Measurements from ENCODE around the gene RBFOX2.
A peak's percentile ranks its signal among the peaks of the same experiment; 100 is the strongest.
"Not testable (repeated sequence)": the region's sequence is repeated elsewhere in the genome, so short reads cannot be mapped to it uniquely, and the experiment has no call there.

The RBFOX2 gene, protein sequence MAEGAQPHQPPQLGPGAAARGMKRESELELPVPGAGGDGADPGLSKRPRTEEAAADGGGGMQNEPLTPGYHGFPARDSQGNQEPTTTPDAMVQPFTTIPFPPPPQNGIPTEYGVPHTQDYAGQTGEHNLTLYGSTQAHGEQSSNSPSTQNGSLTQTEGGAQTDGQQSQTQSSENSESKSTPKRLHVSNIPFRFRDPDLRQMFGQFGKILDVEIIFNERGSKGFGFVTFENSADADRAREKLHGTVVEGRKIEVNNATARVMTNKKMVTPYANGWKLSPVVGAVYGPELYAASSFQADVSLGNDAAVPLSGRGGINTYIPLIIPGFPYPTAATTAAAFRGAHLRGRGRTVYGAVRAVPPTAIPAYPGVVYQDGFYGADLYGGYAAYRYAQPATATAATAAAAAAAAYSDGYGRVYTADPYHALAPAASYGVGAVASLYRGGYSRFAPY

DNA sequence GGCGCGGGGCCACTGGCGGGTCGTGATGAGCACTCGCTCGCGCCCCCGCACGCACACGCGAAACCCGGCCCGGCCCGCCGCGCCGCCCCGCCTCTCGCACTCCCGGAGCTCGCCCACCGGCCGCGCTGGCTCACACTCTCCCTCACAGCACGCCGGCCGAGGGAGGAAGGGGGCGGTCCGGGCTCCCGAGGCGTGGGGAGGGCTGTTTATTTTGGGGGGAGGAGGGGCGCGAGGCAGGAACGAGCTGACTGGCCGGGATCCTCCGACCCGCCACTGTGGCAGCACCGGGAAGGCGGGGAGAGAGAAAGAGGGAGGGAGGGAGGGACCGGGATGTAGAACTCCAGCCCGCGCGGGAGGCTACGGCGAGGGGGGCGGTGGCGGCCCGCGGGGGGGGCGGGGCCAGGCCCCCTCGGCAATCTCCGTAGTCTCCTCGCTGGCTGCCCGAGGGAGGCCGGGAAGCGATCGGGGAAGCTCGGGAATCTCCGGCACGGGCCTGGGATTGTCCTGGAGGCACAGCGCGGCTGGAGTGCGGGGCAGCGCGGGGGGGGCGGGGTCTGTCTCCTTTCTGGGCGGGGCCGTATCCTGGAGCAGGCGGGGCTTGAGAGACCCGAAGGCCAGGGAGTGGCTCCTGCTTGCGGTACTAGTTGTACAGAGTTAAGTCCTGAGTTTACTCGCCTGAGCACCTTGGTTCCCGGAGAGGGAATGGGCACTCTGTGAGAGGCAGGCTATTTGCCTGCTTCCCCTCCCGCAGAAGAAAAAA is at the start of gene RBFOX2:
TSS of gene RBFOX2 (minus strand) at position 179 of the 760 bp plus-strand sequence. CDS start 399 bp downstream, outside the sequence.
- DNase-seq (ENCODE audit: low read depth in 2 of 2): peak; percentile 97

DNA sequence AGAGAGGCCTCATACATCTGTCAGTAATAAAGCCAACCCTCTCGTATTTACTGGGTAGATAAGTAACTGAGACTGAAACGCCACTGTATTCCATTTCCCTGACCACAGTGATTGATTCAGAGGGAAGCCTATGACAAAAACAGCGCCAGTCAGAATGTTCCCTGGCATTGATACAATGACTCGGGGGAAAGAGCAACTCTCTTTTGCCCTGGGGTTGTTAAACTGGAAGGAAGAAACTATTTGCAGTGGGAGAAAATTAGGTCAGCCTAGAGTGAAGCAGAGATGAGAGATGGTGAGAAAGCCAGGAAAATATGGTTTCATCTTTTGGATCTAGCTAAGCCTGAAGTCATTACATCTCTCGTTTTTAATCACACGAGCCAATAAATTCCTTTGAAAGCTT is 48.6 kb upstream of the RBFOX2 start:
- DNase-seq (ENCODE audit: low read depth in 2 of 2): no peak

DNA sequence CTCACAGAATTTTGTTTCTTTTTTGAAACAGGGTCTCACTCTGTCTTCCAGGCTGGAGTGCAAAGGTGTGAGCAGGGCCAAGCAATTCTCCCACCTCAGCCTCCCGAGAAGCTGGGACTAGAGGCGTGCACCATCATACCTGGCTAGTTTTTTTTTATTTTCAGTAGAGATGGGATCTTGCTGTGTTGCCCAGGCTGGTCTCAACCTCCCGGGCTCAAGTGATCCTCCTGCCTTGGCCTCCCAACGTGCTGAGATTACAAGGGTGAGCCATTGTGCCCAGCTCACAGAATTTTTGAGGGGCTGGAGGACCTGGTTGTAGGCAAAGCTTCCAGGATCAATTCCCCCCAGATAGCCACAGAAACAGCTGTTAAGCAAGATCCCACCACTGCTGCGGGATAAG is 47.1 kb upstream of the RBFOX2 start:
- no peak for DNase-seq (ENCODE audit: low read depth in 2 of 2)

DNA sequence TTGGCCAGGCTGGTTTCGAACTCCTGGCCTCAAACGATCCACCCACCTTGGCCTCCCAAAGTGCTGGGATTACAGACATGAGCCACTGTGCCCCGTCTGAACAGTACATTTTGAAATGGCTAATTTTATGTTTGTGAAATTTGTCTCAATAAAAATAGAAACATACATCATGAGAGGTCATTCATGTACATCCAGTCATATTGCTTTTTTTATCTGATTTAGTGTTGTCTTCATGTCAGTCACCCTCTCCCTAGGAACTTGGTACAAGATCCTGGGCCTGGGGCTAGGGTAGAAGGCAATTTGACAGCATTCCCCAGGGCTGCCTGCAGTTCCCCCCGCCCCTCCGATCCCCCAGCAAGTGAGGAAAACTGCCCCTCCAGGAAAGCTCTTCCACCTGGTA is 46.6 kb upstream of the RBFOX2 start:
- DNase-seq (ENCODE audit: low read depth in 2 of 2): no peak

DNA sequence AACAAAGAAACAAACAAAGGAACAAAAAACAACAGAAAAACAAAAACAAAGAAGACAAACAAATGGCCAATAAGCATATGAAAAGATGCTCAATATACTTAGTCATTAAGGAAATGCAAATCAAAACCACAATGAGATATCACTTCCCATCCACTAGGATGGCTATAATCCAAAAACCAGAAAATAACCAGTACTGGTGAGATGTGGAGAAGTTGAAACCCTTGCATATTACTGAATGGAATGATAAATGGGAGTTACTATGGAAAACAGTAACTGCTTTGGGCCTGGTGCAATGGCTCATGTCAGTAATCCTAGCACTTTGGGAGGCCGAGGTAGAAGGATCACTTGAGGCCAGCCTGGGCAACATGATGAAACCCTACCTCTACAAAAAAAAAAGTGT is 44.9 kb upstream of the RBFOX2 start:
- DNase-seq (ENCODE audit: low read depth in 2 of 2): peak in 1 of 2 experiments; percentile 38

DNA sequence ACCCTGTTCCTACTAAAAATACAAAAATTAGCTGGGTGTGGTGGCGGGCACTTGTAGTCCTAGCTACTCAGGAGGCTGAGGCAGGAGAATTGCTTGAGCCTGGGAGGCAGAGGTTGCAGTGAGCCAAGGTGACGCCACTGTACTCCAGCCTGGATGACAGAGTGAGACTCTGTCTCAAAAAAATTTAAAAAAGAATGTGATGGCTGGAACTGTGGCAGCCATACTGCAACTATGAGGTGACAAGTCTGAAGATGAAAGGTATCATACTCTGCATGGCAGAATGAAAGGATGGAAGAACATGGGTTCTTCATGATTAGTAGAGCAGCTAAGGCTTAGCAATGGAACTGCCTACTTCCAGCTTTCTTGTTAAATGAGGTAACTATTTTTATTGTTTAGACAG is 42.0 kb upstream of the RBFOX2 start:
- not testable (repeated sequence) for DNase-seq (ENCODE audit: low read depth in 2 of 2)

DNA sequence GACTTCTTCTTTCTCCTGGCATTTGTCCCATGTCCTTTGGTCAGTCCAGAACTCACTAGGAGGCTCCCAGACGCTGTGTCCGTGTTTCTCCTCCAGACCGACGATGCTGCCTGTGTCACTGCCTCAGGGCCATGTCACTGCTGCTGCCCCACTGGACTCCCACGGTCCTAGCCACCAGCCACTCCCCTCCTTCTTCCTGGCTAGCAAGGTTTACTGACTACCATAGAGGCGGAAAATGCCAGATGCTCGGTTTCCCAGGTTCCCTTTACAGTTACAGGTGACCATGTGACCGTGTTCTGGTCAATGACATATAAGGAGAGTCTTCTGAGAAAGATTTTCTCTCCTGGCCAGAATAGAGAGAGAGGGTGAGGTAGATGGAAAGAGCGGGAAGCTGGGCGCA is 40.7 kb upstream of the RBFOX2 start:
- DNase-seq (ENCODE audit: low read depth in 2 of 2): no peak

DNA sequence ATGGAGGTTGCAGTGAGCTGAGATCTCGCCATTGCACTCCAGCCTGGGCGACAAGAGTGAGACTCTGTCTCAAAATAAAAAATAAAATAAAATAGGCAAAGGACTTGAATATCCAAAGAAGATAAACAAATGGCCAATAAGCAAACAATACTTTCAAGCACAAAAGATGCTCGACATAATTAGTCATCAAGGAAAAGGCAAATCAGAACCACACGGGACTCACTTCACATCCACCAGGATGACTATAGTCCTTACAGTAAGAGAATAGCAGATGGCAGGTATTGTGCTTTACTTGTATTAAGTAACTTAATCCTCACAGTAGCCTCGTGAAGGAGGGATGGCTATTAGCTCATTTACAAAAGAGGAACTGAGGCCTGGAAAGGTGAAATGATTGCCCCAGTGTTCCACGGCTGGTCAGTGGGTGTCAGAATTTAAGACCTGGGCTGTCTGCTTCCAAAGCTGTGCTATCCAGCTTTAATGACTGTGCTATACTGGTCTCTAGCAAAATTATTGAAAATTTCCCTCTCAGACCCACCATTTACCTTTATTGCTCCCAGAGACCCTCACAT is 40.2 kb upstream of the RBFOX2 start:
- no peak for DNase-seq (ENCODE audit: low read depth in 2 of 2)

DNA sequence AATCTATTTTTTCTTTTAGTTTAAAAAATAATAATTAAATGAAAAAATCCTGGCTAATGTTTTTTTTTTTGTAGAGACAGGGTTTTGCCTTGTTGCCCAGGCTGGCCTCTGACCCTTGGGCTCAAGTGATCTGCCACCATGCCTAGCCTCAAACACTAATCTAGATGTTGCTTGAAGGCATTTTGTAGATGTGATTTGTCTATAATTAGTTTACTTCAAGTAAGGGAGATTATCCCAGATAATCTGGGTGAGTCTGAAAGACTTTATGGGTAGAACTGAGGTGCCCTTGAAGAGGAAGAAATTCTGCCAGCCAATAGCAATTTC is 38.6 kb upstream of the RBFOX2 start:
- DNase-seq (ENCODE audit: low read depth in 2 of 2): no peak

DNA sequence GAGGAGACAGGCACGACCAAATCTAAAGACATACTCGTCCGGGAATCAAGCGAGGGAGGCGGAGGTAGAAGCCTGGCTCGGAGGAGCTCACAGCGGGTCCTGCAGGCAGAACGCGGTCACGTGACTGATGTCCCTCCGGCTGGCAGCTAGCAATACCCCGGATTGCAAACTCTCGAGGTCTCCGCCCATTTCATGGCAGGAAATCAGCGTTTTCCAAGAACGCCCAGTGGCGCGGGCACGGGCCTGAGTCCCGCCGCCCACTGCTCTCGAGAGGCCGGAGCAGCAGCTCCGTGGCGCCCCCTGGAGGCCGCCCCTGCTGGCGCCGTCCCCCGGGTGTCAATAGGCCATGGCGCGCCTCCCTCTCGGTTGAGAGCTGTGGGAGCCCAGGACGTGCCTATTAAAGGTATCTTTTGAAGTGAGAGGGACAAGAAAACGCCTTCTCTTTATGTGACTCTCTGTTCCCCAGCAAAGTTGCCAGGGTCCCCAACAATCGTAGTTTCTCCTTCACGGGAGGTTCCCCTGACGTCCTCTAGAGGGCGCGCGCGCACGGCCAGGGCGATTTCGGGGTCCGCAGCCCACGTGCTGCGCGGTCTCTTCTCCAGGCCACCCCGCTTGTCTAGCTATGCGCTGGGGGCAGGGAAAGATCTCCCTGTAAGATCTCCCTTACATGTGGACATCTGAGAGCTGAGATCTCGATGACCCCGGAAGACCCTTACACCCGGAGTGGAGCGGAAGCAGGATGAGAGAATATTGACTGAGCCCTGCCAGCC is 37.3 kb upstream of the RBFOX2 start:
- DNase-seq (ENCODE audit: low read depth in 2 of 2): peak; percentile 90 to 93

DNA sequence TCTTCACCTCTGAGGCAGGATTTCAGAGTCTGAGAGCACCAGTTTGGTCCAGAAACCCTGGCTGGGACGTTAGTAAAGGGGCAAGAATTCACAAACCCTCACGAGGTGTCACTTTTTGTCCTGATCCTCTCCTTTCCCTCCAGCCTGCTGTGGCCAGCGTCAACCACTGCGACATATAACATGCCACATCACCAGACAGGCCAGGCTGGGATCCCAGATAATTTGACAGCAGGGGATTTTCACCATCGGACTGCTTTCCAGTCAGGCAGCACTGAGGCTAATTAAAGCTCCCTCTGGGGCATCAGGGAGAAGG is 36.8 kb upstream of the RBFOX2 start:
- DNase-seq (ENCODE audit: low read depth in 2 of 2): no peak

DNA sequence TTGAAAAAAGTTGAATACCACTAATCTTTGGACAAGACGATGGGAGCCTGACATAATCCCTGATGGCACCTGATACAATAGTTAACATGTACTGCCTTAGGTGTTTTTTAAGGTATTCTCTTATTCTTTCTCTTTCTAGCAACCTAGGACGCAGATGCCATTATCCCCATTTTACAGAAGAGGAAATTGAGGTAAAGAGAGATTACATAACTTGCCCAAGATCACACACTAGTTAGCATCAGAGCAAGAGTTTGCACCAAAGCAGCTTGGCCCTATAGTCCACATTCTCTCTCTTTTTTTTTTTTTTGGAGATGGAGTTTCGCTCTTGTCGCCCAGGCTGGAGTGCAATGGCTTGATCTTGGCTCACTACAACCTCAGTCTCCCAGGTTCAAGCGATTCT is 35.7 kb upstream of the RBFOX2 start:
- no peak for DNase-seq (ENCODE audit: low read depth in 2 of 2)

DNA sequence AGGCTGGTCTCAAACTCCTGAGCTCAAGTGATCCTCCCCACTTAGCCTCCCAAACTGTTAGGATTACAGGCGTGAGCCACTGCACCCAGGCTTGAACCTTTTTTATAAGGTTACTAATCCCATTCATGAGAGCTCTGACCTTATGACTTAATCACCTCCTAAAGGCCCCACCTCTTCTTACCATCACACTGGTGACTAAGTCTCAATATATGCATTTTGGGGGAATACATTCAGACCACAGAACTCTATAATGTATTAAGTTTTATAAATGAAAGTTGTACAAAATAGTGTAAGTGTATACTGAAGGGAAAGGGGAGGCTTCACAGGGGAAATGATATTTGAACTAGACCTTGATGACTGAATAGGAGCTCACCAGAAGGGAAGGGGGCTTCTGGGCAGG is 28.4 kb upstream of the RBFOX2 start:
- no peak for DNase-seq (ENCODE audit: low read depth in 2 of 2)

DNA sequence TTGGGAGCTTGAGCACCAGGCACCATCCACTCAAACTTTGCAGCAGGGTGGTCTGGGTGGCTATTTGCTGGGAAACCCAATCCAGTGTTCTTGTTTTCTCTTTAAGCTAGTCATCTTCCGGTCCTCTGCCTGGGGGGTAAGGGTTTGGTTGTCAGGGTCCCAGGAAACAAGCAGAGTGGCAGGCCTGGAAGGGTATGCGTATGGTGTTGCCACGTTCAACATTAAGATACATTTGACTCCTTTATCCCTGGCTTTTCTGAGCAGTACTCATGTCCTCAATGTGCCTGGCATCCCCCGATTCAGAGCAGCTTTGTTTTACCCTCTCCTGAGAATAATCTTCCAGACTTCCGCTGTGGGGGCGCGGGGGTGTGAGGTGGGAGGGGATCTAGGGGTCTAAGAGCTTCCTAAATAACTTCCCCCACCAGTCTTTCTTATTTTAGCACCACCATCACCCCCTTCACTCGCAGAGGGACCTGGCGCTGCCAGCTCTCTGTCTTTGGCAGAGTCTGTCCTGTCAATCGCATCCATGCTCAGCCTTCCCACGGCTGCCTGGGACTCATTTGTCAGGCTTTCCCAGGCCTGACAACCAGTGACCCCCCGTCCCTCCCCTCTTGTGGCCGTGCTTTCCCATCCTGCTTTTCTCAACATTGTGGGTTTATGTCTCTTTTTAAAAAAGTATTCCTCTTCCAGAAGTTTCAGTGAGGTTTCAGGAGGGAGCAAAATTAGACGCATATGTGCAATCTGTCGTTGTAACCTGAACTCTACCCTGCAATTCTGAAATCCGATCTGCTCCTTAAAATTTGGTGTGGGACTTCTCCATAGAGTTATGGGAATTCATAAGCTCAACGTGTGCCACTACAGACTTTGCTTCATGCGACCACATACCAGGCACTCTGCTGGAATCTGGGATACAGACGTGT is 27.0 kb upstream of the RBFOX2 start:
- DNase-seq (ENCODE audit: low read depth in 2 of 2): peak; percentile 63 to 69

DNA sequence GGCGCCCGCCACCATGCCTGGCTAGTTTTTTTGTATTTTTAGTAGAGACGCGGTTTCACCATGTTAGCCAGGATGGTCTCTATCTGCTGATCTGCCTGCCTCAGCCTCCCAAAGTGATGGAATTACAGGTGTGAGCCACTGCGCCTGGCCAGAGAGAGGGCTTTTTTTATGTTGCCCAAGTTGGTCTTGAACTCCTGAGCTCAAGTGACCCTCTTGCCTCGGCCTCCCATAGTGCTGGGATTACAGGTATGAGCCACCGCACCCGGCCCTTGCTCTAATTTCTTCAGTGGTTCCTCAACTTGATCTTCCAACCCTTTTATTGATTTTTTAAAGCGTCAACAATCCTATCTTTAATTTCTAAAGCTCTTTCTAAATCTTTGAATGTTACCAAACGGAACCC is 25.8 kb upstream of the RBFOX2 start:
- DNase-seq (ENCODE audit: low read depth in 2 of 2): not testable (repeated sequence)

DNA sequence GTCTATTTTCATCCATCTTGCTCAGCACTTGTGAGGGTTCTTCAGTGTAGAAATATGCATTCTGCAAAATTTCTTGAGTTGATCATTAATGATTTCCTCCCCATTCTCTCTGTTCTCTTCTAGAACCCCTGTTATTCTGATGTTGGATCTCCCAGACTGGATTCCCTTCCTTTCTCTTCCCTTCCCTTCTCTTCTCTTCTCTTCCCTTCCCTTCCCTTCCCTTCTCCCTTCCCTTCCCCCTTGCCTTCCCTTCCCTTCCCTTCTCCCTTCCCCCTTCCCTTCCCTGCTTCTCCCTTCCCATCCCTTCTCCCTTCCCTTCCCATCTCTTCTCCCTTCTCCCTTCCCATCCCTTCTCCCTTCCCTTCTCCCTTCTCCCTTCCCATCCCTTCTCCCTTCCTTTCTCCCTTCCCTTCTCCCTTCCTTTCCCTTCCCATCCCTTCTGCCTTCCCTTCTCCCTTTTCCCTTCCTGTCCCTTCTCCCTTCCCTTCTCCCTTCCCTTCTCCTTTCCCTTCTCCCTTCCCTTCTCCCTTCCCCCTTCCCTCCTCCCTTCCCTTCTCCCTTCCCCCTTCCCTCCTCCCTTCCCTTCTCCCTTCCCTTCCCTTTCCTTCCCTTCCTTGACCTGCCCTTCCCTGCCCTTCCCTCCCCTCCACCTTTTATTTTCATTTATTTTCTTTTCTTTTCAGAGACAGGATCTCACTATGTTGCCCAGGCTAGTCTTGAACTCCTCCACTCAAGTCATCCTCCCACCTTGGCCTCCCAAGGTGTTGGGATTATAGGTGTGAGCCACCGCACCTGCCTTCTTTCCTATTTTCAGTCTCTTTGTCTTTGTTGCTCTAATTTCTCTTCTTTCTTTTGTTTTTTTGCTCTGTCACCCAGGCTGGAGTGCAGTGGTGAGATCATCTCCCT is 24.9 kb upstream of the RBFOX2 start:
- DNase-seq (ENCODE audit: low read depth in 2 of 2): no peak

DNA sequence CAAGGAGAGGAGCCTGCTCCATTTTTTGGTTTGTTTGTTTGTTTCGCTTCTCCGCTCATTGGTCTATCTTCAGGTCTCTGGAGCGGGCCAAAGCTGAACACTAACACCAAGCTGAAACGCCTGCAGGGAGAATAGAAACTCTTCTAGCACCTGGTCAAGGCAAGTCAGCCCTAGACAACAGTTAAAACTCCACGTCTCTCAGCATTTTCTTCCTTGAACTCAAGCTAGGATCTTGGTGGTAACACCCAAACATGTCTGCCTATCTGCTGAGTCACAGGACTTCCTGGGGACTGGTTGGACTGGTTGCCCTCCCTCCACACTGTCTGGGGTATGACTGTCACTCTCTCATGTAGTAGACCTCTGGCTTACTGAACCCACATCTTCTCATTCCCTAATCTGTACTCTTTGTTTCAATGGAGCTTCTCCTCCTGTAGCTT is 23.9 kb upstream of the RBFOX2 start:
- DNase-seq (ENCODE audit: low read depth in 2 of 2): no peak

DNA sequence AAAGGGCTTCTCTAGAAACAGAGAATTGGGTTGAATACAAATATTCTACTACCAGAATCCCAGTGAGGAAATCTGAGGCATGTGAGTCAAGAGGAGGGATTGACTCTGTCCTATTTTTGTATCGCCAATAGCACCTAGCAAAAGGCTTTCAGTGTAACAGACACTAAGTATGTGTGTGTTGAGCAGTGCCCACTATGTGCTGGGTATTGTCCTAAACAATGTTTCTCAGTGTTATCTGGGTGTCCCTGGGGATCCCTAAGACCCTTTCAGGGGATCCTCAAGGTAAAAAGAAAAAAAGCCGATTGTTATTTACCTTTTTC is 21.0 kb upstream of the RBFOX2 start:
- no peak for DNase-seq (ENCODE audit: low read depth in 2 of 2)

DNA sequence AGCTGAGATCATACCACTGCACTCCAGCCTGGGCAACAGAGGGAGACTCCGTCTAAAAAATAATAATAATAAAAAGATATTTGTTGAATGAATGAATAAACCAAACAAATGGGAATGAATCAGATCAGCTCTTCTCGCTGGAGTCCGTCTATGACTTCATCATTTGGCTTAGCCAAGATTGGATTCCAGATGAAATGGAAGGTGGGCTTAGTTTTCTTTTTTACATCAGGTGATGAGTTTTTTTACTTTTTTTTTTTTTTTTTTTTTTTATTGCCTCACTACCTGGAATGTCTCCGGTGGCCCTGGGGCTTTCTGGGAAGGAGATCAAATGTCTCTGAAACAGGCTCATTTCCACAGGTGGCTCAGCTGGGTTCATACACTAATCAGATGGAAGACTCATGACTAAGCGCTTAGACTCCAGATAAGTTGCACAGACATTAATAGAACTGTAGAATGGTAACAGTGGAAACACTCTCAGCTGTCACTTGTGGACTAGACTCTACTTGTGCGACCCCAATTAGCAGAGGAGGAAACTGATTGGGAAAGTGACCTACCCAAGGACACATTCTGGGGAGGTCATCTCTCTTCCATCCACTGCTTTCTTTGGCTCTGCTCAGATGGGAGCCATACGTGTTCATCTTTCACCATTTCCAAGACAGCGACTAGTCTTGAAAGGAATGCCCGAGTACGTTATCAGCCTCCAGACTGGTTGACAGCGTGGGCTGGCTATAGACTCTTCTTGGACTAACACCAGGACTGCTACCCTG is 20.5 kb upstream of the RBFOX2 start:
- DNase-seq (ENCODE audit: low read depth in 2 of 2): no peak

All from fibroblast of skin of left quadriceps (primary cell).